GM23338 (cell line): Measurements from ENCODE around the gene KCNK5. TPM values are rescaled to one million over a fixed set of nuclear protein-coding genes. Genes with fewer than 3 reads are reported as not detected.

Experiments
- ATAC-seq: fragments of 200-7000 bp; cut with Tn5 transposase; 3 replicates; pipeline ENCODE4 v1.9.1; 2020
- DNase-seq: peaks from one replicate; pipeline ENCODE4 v3.0.0-alpha.2; 2015; ENCODE audit warnings: low spot score
- H2AFZ ChIP-seq: fragments of 200-600 bp; sonication (generic); 2 replicates; pipeline ENCODE4 v1.8.0; 2016; ENCODE audit warnings: antibody characterized with exemption, mild to moderate bottlenecking, moderate library complexity
- H3F3A ChIP-seq: fragments of 200-600 bp; sonication (generic); replicated peaks from 2 replicates; pipeline ENCODE4 v1.8.0; 2017; ENCODE audit warnings: antibody characterized with exemption, mixed run types, low read depth
- H3K27ac ChIP-seq: fragments of 200-600 bp; sonication (generic); 2 replicates; pipeline ENCODE4 v1.6.1; 2016; ENCODE audit warnings: low read depth
- H3K27me3 ChIP-seq: fragments of 200-600 bp; sonication (generic); 2 replicates; pipeline ENCODE4 v1.8.0; 2016; ENCODE audit warnings: mild to moderate bottlenecking, mixed run types, moderate library complexity; ENCODE audit not compliant: insufficient read depth
- H3K36me3 ChIP-seq: fragments of 200-600 bp; sonication (generic); 2 replicates; pipeline ENCODE4 v1.8.0; 2016; ENCODE audit warnings: mild to moderate bottlenecking; ENCODE audit not compliant: insufficient read depth
- H3K4me1 ChIP-seq: fragments of 200-600 bp; sonication (generic); 2 replicates; pipeline ENCODE4 v1.8.0; 2016; ENCODE audit warnings: mild to moderate bottlenecking, moderate library complexity; ENCODE audit not compliant: insufficient read depth
- H3K4me2 ChIP-seq: fragments of 200-600 bp; sonication (generic); 2 replicates; pipeline ENCODE4 v1.7.1; 2017; ENCODE audit warnings: mixed run types
- H3K4me3 ChIP-seq: fragments of 200-600 bp; sonication (generic); 2 replicates; pipeline ENCODE4 v1.6.1; 2016; ENCODE audit warnings: mixed run types
- H3K79me2 ChIP-seq: fragments of 200-600 bp; sonication (generic); replicated peaks from 2 replicates; pipeline ENCODE4 v1.8.0; 2017; ENCODE audit warnings: mild to moderate bottlenecking; ENCODE audit not compliant: insufficient read depth
- H3K9me2 ChIP-seq: fragments of 200-600 bp; sonication (generic); 2 replicates; pipeline ENCODE4 v1.8.0; 2017; ENCODE audit not compliant: insufficient read depth
- H4K20me1 ChIP-seq: fragments of 200-600 bp; sonication (generic); replicated peaks from 2 replicates; pipeline ENCODE4 v1.8.0; 2017; ENCODE audit warnings: mild to moderate bottlenecking; ENCODE audit not compliant: insufficient read depth
- H3K27ac Mint-ChIP-seq: 2 replicates; pipeline ENCODE4 v1.8.0; 2020; ENCODE audit warnings: inconsistent platforms, mild to moderate bottlenecking, moderate library complexity, mixed read lengths
- H3K27me3 Mint-ChIP-seq: 3 replicates; pipeline ENCODE4 v1.8.0; 2022; ENCODE audit warnings: low read depth, mild to moderate bottlenecking, moderate library complexity, mixed read lengths, inconsistent platforms; ENCODE audit not compliant: insufficient read depth, poor library complexity
- H3K36me3 Mint-ChIP-seq: 3 replicates; pipeline ENCODE4 v1.8.0; 2021; ENCODE audit warnings: low read depth, mild to moderate bottlenecking, inconsistent platforms, moderate library complexity, mixed read lengths
- H3K4me1 Mint-ChIP-seq: 3 replicates; pipeline ENCODE4 v1.8.0; 2020; ENCODE audit warnings: mild to moderate bottlenecking, inconsistent platforms, mixed read lengths
- H3K4me3 Mint-ChIP-seq: 3 replicates; pipeline ENCODE4 v1.8.0; 2021; ENCODE audit warnings: moderate library complexity, mild to moderate bottlenecking, inconsistent platforms, mixed read lengths
- H3K9me3 Mint-ChIP-seq: 3 replicates; pipeline ENCODE4 v1.8.0; 2020; ENCODE audit warnings: moderate library complexity, mild to moderate bottlenecking, inconsistent platforms, mixed read lengths
- EZH2 ChIP-seq: fragments of 200-600 bp; sonication (generic); IDR thresholded peaks from one replicate; pipeline ENCODE4 v1.8.0; 2017; ENCODE audit warnings: antibody characterized with exemption, mild to moderate bottlenecking, low read depth; ENCODE audit not compliant: unreplicated experiment
- EZH2phosphoT487 ChIP-seq: fragments of 200-600 bp; sonication (generic); IDR thresholded peaks from one replicate; pipeline ENCODE4 v1.8.1; 2018; ENCODE audit warnings: antibody characterized with exemption; ENCODE audit not compliant: unreplicated experiment
- NANOG ChIP-seq: IDR thresholded peaks from 2 replicates; pipeline ENCODE4 v1.6.1; 2016; ENCODE audit warnings: antibody characterized with exemption, borderline replicate concordance
- POLR2AphosphoS5 ChIP-seq: IDR thresholded peaks from 2 replicates; pipeline ENCODE4 v1.6.1; 2016; ENCODE audit warnings: antibody characterized with exemption, low read depth
- STAT1 ChIP-seq: IDR thresholded peaks from one replicate; pipeline ENCODE4 v1.6.1; 2016; ENCODE audit warnings: antibody characterized with exemption; ENCODE audit not compliant: unreplicated experiment
- ZNF114 ChIP-seq: fragments of 250-450 bp; sonication (Bioruptor Pico); IDR thresholded peaks from 2 replicates; pipeline ENCODE4 v1.5.0; 2020; ENCODE audit warnings: mild to moderate bottlenecking, moderate library complexity
- polyA plus RNA-seq: library from polyadenylated mRNA; unstranded; fragments of >200 nt; fragmentation: Nextera tagmentation; extraction: Ambion mirVana; gene quantifications from 2 replicates; pipeline ENCODE4 v1.2.1, GENCODE V29; 2016
- total RNA-seq: library from RNA; depleted of rRNA; stranded (reverse); fragments of >200 nt; shearing (Covaris generic); gene quantifications from 2 replicates; pipeline ENCODE4 v1.2.3, GENCODE V29; 2014
- TF ChIP-seq, protein P1 (sequence below), 2 experiments: fragments of 200-600 bp in 1 of 2; sonication (generic) in 1 of 2; conservative IDR thresholded peaks; 2 replicates each; pipeline versions ENCODE4 v1.5.1 to v1.6.1; 2016 to 2017; ENCODE audit warnings: antibody characterized with exemption in 2 of 2, low read depth in 2 of 2, mild to moderate bottlenecking in 2 of 2, moderate library complexity in 1 of 2
- TF ChIP-seq, protein P2 (sequence below): fragments of 250-450 bp; sonication (Bioruptor Pico); IDR thresholded peaks from 2 replicates; pipeline ENCODE4 v1.5.0; 2020; ENCODE audit warnings: mild to moderate bottlenecking, moderate library complexity

The KCNK5 gene
- total and polyA plus RNA-seq, 2 experiments from 2014 or later = 9.5 to 57.4 TPM

GRCh38 chr6:39206250-39206721, 23.0 kb downstream of the KCNK5 start:
- TF ChIP-seq EZH2phosphoT487 = no peak
- no peak for TF ChIP-seq ZNF114
- TF ChIP-seq, protein P1, sequence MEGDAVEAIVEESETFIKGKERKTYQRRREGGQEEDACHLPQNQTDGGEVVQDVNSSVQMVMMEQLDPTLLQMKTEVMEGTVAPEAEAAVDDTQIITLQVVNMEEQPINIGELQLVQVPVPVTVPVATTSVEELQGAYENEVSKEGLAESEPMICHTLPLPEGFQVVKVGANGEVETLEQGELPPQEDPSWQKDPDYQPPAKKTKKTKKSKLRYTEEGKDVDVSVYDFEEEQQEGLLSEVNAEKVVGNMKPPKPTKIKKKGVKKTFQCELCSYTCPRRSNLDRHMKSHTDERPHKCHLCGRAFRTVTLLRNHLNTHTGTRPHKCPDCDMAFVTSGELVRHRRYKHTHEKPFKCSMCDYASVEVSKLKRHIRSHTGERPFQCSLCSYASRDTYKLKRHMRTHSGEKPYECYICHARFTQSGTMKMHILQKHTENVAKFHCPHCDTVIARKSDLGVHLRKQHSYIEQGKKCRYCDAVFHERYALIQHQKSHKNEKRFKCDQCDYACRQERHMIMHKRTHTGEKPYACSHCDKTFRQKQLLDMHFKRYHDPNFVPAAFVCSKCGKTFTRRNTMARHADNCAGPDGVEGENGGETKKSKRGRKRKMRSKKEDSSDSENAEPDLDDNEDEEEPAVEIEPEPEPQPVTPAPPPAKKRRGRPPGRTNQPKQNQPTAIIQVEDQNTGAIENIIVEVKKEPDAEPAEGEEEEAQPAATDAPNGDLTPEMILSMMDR (conservative IDR thresholded peaks at IDR 0.05; ENCODE audit: low read depth in 2 of 2) = no peak

GRCh38 chr6:39204646-39205244, 24.5 kb downstream of the KCNK5 start:
- H3K9me2 ChIP-seq = no peaks in the 10 kb centered on the region
- ATAC-seq (peak; percentile 80), DNase-seq (peak; percentile 71)
- peak overlapping the region; percentile 88 for H3K27ac Mint-ChIP-seq
- peaks cover 29% of the 10 kb centered on the region for H4K20me1 ChIP-seq
- no peak overlapping the region for H2AFZ ChIP-seq
- H3K27me3 Mint-ChIP-seq = peaks cover 12% of the 10 kb centered on the region
- TF ChIP-seq EZH2 = no peak
- no peak for TF ChIP-seq POLR2AphosphoS5
- peak overlapping the region; percentile 66 for H3K4me2 ChIP-seq
- peaks cover 91% of the 10 kb centered on the region for H3K4me1 Mint-ChIP-seq
- peak overlapping the region; percentile 86 for H3K27ac ChIP-seq
- H3K4me3 ChIP-seq = no peak overlapping the region
- peaks cover 99% of the 10 kb centered on the region for H3K79me2 ChIP-seq
- no peaks in the 10 kb centered on the region for H3K27me3 ChIP-seq
- peaks cover 15% of the 10 kb centered on the region; the same call in 1 of the 2 replicates for H3F3A ChIP-seq
- no peak overlapping the region; the same call in 2 of the 3 replicates for H3K4me3 Mint-ChIP-seq
- peaks cover 14% of the 10 kb centered on the region; the same call in 2 of the 3 replicates for H3K36me3 Mint-ChIP-seq
- peaks cover 73% of the 10 kb centered on the region for H3K4me1 ChIP-seq
- H3K36me3 ChIP-seq = no peaks in the 10 kb centered on the region
- no peaks in the 10 kb centered on the region for H3K9me3 Mint-ChIP-seq

More at GRCh38 chr6:39206250-39206721, 23.0 kb downstream of the KCNK5 start:
- Histone ChIP-seq H3K79me2 (peaks cover 99% of the 10 kb centered on the region), H3K4me1 (peaks cover 86% of the 10 kb centered on the region), H2AFZ (no peak overlapping the region), H3K27ac (peak overlapping the region; percentile 86; the same call in 1 of the 2 replicates), H3K36me3 (no peaks in the 10 kb centered on the region), H3K9me2 (no peaks in the 10 kb centered on the region), H3K4me2 (0 out of 2 replicates have a peak overlapping the region, but pooled peaks have one; percentile 38), H3K27me3 (no peaks in the 10 kb centered on the region), H3F3A (peaks cover 19% of the 10 kb centered on the region; the same call in 1 of the 2 replicates), H4K20me1 (peaks cover 33% of the 10 kb centered on the region), H3K4me3 (no peak overlapping the region)
- Mint-ChIP-seq H3K4me3 (no peak overlapping the region; the same call in 2 of the 3 replicates), H3K27ac (peak overlapping the region; percentile 63), H3K27me3 (peaks cover 8% of the 10 kb centered on the region), H3K9me3 (no peaks in the 10 kb centered on the region), H3K4me1 (peaks cover 94% of the 10 kb centered on the region), H3K36me3 (peaks cover 14% of the 10 kb centered on the region; the same call in 2 of the 3 replicates)
- ATAC-seq (no peak), DNase-seq (peak; percentile 37)

- peak overlapping the region; percentile 88 for H3K27ac Mint-ChIP-seq
- peak overlapping the region; percentile 66 for H3K4me2 ChIP-seq
- peaks cover 98% of the 10 kb centered on the region for H3K79me2 ChIP-seq
- ATAC-seq (no peak), DNase-seq (no peak)
- peaks cover 35% of the 10 kb centered on the region for H4K20me1 ChIP-seq
- H3K27me3 ChIP-seq = no peaks in the 10 kb centered on the region
- H3K27me3 Mint-ChIP-seq = peaks cover 13% of the 10 kb centered on the region
- H3K4me1 Mint-ChIP-seq = peaks cover 87% of the 10 kb centered on the region
- H3K9me2 ChIP-seq = no peaks in the 10 kb centered on the region
- H3F3A ChIP-seq = peaks cover 15% of the 10 kb centered on the region; the same call in 1 of the 2 replicates
- peak overlapping the region; percentile 23; the same call in 1 of the 2 replicates for H3K4me3 ChIP-seq
- H3K27ac ChIP-seq = peak overlapping the region; percentile 86
- no peak overlapping the region for H3K4me3 Mint-ChIP-seq
- H3K4me1 ChIP-seq = peaks cover 67% of the 10 kb centered on the region
- no peak overlapping the region for H2AFZ ChIP-seq
- peaks cover 14% of the 10 kb centered on the region; the same call in 2 of the 3 replicates for H3K36me3 Mint-ChIP-seq
- no peaks in the 10 kb centered on the region for H3K36me3 ChIP-seq
- no peaks in the 10 kb centered on the region for H3K9me3 Mint-ChIP-seq
- TF ChIP-seq EZH2 (no peak), STAT1 (no peak), NANOG (no peak)
- TF ChIP-seq, protein P2, sequence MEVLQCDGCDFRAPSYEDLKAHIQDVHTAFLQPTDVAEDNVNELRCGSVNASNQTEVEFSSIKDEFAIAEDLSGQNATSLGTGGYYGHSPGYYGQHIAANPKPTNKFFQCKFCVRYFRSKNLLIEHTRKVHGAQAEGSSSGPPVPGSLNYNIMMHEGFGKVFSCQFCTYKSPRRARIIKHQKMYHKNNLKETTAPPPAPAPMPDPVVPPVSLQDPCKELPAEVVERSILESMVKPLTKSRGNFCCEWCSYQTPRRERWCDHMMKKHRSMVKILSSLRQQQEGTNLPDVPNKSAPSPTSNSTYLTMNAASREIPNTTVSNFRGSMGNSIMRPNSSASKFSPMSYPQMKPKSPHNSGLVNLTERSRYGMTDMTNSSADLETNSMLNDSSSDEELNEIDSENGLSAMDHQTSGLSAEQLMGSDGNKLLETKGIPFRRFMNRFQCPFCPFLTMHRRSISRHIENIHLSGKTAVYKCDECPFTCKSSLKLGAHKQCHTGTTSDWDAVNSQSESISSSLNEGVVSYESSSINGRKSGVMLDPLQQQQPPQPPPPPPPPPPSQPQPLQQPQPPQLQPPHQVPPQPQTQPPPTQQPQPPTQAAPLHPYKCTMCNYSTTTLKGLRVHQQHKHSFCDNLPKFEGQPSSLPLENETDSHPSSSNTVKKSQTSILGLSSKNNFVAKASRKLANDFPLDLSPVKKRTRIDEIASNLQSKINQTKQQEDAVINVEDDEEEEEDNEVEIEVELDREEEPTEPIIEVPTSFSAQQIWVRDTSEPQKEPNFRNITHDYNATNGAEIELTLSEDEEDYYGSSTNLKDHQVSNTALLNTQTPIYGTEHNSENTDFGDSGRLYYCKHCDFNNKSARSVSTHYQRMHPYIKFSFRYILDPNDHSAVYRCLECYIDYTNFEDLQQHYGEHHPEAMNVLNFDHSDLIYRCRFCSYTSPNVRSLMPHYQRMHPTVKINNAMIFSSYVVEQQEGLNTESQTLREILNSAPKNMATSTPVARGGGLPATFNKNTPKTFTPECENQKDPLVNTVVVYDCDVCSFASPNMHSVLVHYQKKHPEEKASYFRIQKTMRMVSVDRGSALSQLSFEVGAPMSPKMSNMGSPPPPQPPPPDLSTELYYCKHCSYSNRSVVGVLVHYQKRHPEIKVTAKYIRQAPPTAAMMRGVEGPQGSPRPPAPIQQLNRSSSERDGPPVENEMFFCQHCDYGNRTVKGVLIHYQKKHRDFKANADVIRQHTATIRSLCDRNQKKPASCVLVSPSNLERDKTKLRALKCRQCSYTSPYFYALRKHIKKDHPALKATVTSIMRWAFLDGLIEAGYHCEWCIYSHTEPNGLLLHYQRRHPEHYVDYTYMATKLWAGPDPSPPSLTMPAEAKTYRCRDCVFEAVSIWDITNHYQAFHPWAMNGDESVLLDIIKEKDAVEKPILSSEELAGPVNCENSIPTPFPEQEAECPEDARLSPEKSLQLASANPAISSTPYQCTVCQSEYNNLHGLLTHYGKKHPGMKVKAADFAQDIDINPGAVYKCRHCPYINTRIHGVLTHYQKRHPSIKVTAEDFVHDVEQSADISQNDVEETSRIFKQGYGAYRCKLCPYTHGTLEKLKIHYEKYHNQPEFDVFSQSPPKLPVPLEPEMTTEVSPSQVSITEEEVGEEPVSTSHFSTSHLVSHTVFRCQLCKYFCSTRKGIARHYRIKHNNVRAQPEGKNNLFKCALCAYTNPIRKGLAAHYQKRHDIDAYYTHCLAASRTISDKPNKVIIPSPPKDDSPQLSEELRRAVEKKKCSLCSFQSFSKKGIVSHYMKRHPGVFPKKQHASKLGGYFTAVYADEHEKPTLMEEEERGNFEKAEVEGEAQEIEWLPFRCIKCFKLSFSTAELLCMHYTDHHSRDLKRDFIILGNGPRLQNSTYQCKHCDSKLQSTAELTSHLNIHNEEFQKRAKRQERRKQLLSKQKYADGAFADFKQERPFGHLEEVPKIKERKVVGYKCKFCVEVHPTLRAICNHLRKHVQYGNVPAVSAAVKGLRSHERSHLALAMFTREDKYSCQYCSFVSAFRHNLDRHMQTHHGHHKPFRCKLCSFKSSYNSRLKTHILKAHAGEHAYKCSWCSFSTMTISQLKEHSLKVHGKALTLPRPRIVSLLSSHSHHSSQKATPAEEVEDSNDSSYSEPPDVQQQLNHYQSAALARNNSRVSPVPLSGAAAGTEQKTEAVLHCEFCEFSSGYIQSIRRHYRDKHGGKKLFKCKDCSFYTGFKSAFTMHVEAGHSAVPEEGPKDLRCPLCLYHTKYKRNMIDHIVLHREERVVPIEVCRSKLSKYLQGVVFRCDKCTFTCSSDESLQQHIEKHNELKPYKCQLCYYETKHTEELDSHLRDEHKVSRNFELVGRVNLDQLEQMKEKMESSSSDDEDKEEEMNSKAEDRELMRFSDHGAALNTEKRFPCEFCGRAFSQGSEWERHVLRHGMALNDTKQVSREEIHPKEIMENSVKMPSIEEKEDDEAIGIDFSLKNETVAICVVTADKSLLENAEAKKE (CRISPR knock-in tag) = no peak
These were observed 25.1 kb downstream of the KCNK5 start for GRCh38 chr6:39204160-39204495.
